Measurements from ENCODE around the gene PDE9A.
A peak's percentile ranks its signal among the peaks of the same experiment; 100 is the strongest.

Gene PDE9A

GRCh38 chr21:42676808-42677207 is 23.4 kb downstream of the PDE9A start:
- Mint-ChIP-seq H3K4me3 (no peak overlapping the region), H3K27me3 (ENCODE audit: low read depth, poor library complexity) (no peaks in the 10 kb centered on the region), H3K4me1 (peaks cover 26% of the 10 kb centered on the region), H3K27ac (no peak overlapping the region), H3K9me3 (no peaks in the 10 kb centered on the region), H3K36me3 (ENCODE audit: low read depth) (peaks cover 27% of the 10 kb centered on the region)
- TF ChIP-seq CTCF (IDR thresholded peaks at IDR 0.05): no peak
- DNase-seq: no peak

DNA sequence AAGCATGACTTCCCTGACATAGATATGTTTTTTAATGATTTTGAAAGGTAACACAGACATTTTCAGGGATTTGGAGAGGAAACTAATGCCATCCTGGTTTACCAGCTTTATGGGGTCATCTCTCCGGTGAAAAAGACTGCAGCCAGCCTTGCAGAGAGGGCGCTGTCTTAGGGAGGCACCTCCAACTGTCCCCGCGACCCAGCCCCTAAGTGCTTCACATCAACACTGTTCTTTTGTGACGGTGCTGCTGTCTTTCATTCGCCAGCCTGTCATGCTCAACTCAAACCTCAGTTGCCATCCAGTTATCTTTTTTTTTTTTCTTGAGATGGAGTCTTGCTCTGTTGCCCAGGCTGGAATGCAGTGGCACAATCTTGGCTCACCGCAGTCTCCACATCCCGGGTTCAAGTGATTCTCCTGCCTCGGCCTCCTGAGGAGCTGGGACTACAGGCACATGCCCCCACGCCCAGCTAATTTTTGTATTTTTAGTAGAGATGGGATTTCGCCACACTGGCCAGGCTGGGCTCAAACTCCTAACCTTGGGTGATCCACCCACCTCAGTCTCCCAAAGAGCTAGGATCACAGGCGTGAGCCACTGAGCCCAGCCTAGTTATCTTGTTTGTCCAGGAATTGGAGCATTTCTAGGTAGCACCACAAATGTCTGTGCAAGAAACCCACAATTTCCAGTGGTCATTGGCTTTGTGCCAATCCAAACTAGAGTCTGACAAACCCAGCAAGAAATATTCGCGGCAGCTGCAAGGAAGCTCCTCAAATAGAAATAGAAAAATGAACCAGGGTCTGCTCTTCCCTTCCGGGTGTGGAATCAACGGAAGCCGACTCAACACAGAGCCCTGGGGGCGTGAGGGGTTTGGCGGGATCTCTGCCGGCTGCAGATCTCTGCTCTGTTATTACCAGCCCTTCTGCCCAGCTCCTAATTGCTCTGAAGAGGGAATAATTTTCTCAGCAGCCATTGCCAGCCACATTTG is 24.2 kb downstream of the PDE9A start:
- DNase-seq: no peak
- no peak for TF ChIP-seq CTCF (IDR thresholded peaks at IDR 0.05)
- no peak overlapping the region for H3K4me3 Mint-ChIP-seq
- peaks cover 34% of the 10 kb centered on the region for H3K4me1 Mint-ChIP-seq
- no peak overlapping the region for H3K27ac Mint-ChIP-seq
- H3K36me3 Mint-ChIP-seq (ENCODE audit: low read depth): peaks cover 32% of the 10 kb centered on the region
- no peaks in the 10 kb centered on the region for H3K27me3 Mint-ChIP-seq (ENCODE audit: low read depth, poor library complexity)
- no peaks in the 10 kb centered on the region for H3K9me3 Mint-ChIP-seq

DNA sequence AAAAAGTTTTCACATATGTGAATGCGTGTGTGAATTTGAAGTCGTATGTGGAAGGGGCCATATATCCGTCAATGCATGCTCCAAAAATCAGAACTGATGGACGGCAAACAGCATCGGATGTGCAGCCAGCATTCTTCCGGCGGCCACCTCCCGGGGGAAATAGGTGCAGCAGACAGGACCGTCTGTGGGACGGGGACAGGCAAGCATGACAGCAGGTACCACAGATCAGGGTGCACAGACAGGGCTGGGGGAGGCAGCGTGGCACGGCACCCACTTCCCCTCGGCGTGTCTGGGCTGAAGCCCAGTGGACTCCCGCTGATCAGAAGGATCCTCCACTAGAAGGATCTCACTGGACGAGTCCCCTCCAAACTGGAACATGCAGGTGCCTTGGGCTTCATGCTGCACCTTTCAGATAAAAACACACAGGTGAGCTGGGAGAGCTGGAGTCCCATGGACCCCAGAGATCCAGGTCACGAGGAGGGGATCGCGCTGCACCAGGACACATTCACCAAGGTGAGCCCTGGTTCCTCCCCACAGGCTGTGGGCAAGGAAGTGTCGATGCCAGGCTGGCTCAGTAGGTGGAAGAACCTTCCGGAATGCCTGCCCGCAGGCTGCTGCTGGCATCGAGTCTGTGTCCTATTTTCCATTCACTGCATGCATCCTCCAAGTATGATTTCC is 25.3 kb downstream of the PDE9A start:
- Mint-ChIP-seq H3K4me1 (peaks cover 38% of the 10 kb centered on the region), H3K36me3 (ENCODE audit: low read depth) (peaks cover 39% of the 10 kb centered on the region), H3K27me3 (ENCODE audit: low read depth, poor library complexity) (no peaks in the 10 kb centered on the region), H3K27ac (no peak overlapping the region), H3K9me3 (no peaks in the 10 kb centered on the region), H3K4me3 (no peak overlapping the region)
- DNase-seq: no peak
- no peak for TF ChIP-seq CTCF (IDR thresholded peaks at IDR 0.05)

DNA sequence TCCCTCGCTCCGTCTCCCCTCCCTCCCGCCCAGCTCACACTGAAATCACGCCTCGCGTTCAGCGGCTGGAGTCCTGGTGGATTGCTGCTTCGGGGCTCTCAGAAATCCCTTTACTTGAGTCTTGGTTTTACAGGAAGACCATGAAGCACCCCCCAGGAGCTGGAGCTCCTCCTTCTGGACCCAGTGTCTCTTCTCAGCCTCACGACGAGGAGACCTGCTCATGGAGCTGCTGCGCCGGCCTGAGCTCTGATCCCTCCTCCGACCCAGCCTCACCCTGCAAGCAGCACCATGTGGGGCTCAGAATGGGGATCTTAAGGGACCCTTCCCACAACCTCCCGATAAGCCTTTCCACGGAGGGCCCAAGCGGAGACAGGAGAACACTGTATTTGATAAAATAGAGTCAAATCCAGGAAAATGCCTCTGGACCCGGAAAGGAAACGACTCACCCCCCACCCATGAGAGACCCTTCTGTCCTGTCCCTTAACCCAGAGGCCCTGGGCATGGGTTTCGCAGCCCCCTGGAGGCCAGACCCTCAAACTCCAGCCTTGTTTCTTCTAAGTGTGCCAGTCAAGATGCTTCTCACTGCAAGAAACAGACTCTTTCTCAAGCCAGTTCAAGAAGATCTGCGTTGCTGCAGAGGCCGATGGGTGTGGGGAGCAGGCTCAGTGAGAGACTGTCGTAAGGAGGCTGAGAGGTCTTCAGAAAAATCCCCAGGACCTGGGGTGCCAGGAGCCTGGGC is 26.1 kb downstream of the PDE9A start:
- H3K4me1 Mint-ChIP-seq: peaks cover 38% of the 10 kb centered on the region
- no peak overlapping the region for H3K4me3 Mint-ChIP-seq
- peak overlapping the region; percentile 94 for H3K27ac Mint-ChIP-seq
- DNase-seq: no peak
- H3K27me3 Mint-ChIP-seq (ENCODE audit: low read depth, poor library complexity): no peaks in the 10 kb centered on the region
- no peaks in the 10 kb centered on the region for H3K9me3 Mint-ChIP-seq
- H3K36me3 Mint-ChIP-seq (ENCODE audit: low read depth): peaks cover 46% of the 10 kb centered on the region
- no peak for TF ChIP-seq CTCF (IDR thresholded peaks at IDR 0.05)

DNA sequence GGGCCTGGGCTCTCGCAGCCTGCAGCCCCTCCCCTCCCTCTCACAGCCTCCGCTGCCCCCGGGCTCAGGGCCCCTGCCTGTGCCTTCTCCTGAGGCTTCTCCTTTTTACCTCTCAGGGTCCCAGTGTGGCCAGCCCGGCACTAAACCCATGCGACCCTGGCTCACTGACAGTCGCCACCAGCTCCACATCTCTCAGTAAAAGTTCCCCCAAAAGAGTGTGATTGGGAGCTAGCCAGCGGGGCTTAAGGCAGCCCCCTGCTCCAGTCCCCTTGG is 26.6 kb downstream of the PDE9A start:
- Mint-ChIP-seq H3K4me3 (no peak overlapping the region), H3K27me3 (ENCODE audit: low read depth, poor library complexity) (no peaks in the 10 kb centered on the region)

More for the DNA sequence above, 26.6 kb downstream of the PDE9A start:
- H3K4me1 Mint-ChIP-seq: peaks cover 38% of the 10 kb centered on the region
- H3K27ac Mint-ChIP-seq: no peak overlapping the region
- DNase-seq: no peak
- peaks cover 51% of the 10 kb centered on the region for H3K36me3 Mint-ChIP-seq (ENCODE audit: low read depth)
- H3K9me3 Mint-ChIP-seq: no peaks in the 10 kb centered on the region
- TF ChIP-seq CTCF (IDR thresholded peaks at IDR 0.05): no peak

Data from nephron progenitor cell (in vitro differentiated cells).